Measurements from ENCODE around the gene ATP2C2.

Gene ATP2C2

DNA sequence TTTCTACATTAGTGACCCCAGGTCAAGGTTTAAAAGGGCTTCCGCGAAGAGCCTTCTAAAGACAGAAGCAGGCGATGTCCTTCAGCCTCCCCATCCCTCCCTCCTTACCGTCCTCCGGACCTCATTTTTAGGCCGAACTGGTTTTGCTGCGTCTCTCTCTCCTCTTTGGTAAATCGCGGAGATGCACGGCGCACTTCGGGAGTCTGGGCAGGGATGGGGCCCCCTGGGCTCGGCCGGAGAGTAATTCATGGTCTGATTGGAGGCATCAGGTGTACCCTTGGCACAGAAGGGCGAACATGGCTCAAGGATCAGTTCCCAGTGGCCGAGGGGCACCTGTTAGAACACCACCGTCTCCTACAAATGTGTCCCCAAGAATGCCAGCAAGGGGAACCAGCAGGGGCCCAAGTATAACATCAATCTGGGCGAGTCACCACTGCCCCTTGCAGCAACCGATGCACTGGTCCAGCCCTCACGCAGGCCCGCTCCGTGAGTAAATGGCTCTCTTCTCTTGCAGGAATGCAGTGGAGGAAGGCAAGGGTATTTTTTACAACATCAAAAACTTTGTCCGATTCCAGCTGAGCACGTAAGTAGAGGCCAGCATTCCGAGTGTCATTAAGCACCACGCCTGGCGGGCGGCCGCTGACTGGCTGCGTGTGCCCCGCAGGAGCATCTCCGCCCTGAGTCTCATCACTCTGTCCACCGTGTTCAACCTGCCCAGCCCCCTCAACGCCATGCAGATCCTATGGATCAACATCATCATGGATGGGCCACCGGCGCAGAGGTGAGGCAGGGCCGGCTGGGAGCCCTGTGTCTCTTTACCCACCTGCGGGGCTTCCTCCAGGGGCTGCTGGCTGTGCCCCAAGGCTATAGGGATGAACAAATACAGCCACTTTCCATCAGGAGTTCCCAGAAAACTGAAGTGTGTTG, 90.5 kb downstream of the ATP2C2 start:
- DNase-seq: no peak

- no peak for DNase-seq
Measured at GRCh38 chr16:84459533-84459894, 91.2 kb downstream of the ATP2C2 start.

- DNase-seq: no peak
Measured at GRCh38 chr16:84459941-84460405, 91.6 kb downstream of the ATP2C2 start.

GRCh38 chr16:84460406-84461028, 92.2 kb downstream of the ATP2C2 start:
- DNase-seq: no peak

GRCh38 chr16:84461029-84461412, 92.7 kb downstream of the ATP2C2 start:
- no peak for DNase-seq

GRCh38 chr16:84461413-84462295, 93.3 kb downstream of the ATP2C2 start:
- DNase-seq: no peak

DNA sequence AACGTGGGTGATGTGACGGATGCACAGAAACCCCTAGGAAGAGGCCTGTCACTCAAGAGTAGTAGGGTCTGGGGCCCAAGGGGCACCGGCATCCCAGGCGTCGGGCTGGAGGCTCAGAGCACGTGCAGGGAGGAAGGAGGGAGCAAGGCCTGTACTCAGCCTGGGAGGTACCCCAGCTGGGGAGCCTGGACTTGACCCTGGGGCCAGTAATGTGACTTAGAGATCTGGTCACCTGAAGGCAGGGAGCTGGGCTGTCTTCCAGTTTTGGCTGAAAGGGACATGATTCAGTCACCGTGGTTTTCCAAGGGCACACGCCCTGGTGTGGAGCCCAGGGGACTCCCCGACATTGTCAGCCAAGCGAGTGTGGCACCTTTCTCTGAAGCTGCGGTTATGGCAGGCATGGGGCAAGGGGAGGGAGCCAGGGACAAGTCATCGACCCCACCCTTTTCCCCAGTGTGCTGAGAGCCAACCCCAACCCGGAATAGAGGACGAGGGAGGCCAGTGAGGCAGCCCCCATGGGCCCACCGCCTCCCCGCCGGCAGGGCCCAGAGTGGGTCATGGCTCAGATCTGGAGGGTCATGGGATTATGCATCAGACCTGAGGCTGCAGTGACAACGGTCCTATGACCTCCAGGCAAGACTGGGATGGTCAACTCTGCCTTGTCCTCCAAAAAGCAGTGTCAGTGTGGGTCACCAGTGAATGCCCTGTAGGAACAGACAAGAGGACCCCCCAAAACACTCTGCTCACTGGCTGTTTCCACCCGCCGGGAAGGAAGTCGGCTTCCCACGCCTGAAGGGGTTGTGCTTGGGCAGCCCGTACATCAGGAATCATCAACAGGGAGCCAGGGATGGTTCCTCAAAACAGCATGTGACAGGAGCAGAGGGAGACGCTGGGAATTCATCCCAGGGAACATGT, 94.2 kb downstream of the ATP2C2 start:
- no peak for DNase-seq

- no peak for DNase-seq
Measured at GRCh38 chr16:84463221-84463620, 94.9 kb downstream of the ATP2C2 start.

DNA sequence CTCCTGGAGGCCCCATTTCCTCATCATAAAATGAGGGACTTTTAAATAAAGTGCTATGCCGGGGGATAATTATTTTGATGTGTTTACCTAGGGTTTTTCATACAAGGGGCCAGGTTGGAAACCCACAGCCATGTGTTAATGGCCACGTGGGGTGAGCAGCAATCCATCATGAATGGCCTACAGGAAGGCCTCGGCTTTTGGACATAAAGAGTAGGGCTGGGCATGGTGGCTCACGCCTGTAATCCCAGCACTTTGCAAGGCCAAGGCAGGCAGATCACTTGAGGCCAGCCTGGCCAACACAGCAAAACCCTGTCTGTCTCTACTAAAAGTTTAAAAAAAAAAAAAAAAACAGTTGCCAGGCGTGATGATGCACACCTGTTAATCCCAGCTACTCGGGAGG, 95.8 kb downstream of the ATP2C2 start:
- DNase-seq: no peak

DNA sequence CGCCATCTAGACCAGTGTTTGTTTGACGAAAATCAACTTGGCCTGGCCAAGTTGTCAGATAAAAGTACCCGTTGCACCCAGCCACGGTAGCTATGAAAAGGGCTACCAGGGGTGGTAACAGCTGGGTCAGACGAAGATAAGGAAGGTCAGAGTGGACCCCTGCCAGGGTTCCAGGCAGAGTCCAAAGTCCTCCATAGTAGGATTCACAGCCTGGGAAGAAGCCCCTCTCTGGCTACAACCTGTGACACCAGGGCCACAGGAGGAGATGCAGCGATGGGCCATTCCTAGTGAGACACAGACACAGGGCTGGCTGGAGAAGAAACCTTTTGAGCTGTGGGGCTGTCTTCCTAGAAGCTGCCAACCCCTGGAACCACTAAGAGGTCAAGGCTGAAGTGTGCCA, 96.8 kb downstream of the ATP2C2 start:
- no peak for DNase-seq

DNA sequence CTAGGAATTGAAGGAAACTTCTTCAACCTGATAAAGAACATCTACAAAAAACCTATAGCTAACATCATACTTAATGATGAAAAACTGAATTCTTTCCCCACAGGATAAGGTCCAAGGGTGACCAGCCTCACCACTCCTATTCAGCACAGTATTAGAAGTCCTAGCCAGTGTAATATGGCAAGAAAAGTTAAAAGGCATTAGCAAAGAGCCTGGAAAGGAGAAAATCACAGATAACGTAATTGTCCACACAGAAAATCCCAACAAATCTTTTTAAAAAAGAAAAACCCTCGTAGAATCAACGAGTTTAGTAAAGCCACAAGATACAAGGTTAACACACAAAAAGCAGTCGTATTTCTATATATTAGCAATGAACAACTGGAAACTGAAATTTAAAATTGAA, 98.4 kb downstream of the ATP2C2 start:
- DNase-seq: no peak

GRCh38 chr16:84467256-84467655, 98.9 kb downstream of the ATP2C2 start:
- no peak for DNase-seq

GRCh38 chr16:84467709-84468108, 99.4 kb downstream of the ATP2C2 start:
- DNase-seq: no peak

- DNase-seq: no peak
Measured at GRCh38 chr16:84471316-84471715, 103.0 kb downstream of the ATP2C2 start.

DNA sequence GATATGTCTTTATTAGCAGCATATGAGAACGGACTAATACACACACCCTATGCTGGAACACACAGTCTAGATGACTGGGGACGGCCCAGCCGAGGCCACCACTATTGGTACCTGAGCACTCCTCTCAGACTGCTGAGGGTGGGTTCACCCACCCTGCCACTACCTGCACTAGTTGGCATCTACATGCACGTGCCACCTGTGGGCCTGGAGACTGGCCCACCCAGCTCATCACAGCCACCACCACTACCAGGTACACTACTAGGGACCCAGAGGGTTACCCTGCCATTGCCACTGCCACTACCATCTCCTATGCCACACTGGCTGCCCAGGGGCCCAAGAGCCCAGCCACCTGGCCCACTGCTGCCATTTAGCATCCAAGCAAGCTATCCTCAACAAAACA, 103.6 kb downstream of the ATP2C2 start:
- no peak for DNase-seq

- no peak for DNase-seq
Measured at GRCh38 chr16:84475643-84476240, 107.4 kb downstream of the ATP2C2 start.

- DNase-seq: no peak
Measured at GRCh38 chr16:84476401-84476800, 108.1 kb downstream of the ATP2C2 start.

- no peak for DNase-seq
Measured at GRCh38 chr16:84477661-84478060, 109.3 kb downstream of the ATP2C2 start.

GRCh38 chr16:84478172-84478947, 110.0 kb downstream of the ATP2C2 start:
- no peak for DNase-seq

- DNase-seq: no peak
Measured at GRCh38 chr16:84479716-84480450, 111.5 kb downstream of the ATP2C2 start.
